K562 (cell line): ENCODE measurements around the gene LIN28A. TPM values are rescaled to one million over a fixed set of nuclear protein-coding genes. Genes with fewer than 3 reads are reported as not detected.
A peak's percentile ranks its signal among the peaks of the same experiment; 100 is the strongest.

Source experiments
- HNRNPH1 ChIP-seq: fragments of 200-400 bp; formaldehyde crosslinking; optimal IDR thresholded peaks from 2 replicates; pipeline ENCODE3; 2017; ENCODE audit warnings: low read depth, mild to moderate bottlenecking, low read length, moderate library complexity
- IRF2 ChIP-seq: sonication (generic); formaldehyde crosslinking; IDR thresholded peaks from 2 replicates; pipeline ENCODE4 v1.8.1; 2022; ENCODE audit warnings: mild to moderate bottlenecking, missing genetic modification reagents
- KAT2B ChIP-seq: IDR thresholded peaks from one replicate; pipeline ENCODE4 v1.6.1; 2012; ENCODE audit warnings: low read depth, mild to moderate bottlenecking, control low read depth, inconsistent platforms, low read length, moderate library complexity
- NFE2L1 ChIP-seq: fragments of 450-650 bp; IDR thresholded peaks from 2 replicates; pipeline ENCODE4 v1.6.1; 2016; ENCODE audit warnings: missing genetic modification characterization, low read depth, mild to moderate bottlenecking, missing compliant biosample characterization, moderate library complexity, borderline replicate concordance
- SLC30A9 ChIP-seq: fragments of 250-450 bp; sonication (Bioruptor Pico); IDR thresholded peaks from 2 replicates; pipeline ENCODE4 v1.8.0; 2022; ENCODE audit warnings: mild to moderate bottlenecking, moderate library complexity
- TAF15 ChIP-seq: fragments of 200-400 bp; formaldehyde crosslinking; IDR thresholded peaks from 2 replicates; pipeline ENCODE4 v1.6.1; 2017; ENCODE audit warnings: mild to moderate bottlenecking, low read depth, low read length, moderate library complexity
- TSC22D4 ChIP-seq: fragments of 450-650 bp; IDR thresholded peaks from 2 replicates; pipeline ENCODE4 v1.6.1; 2016; ENCODE audit warnings: missing genetic modification characterization, missing biosample characterization, control low read depth
- VEZF1 ChIP-seq: fragments of 200-800 bp; sonication (Bioruptor generic); IDR thresholded peaks from 2 replicates; pipeline ENCODE4 v1.6.1; 2017; ENCODE audit warnings: missing genetic modification characterization, missing compliant biosample characterization
- YBX1 ChIP-seq: fragments of 450-650 bp; IDR thresholded peaks from 2 replicates; pipeline ENCODE4 v1.7.1; 2016; ENCODE audit warnings: mild to moderate bottlenecking
- ZFP1 ChIP-seq: fragments of 450-650 bp; formaldehyde crosslinking; IDR thresholded peaks from 2 replicates; pipeline ENCODE4 v1.4.0; 2020; ENCODE audit warnings: mild to moderate bottlenecking, mixed read lengths
- ZNF134 ChIP-seq: fragments of 250-450 bp; sonication (Bioruptor Pico); conservative IDR thresholded peaks from 2 replicates; pipeline ENCODE4 v1.4.0; 2020
- ZNF197 ChIP-seq: fragments of 200-800 bp; sonication (Bioruptor generic); IDR thresholded peaks from 2 replicates; pipeline ENCODE4 v1.6.1; 2016; ENCODE audit warnings: low read depth, missing genetic modification characterization, missing compliant biosample characterization
- ZNF3 ChIP-seq: fragments of 250-450 bp; sonication (Bioruptor Pico); IDR thresholded peaks from 2 replicates; pipeline ENCODE4 v1.5.0; 2021; ENCODE audit warnings: mild to moderate bottlenecking, moderate library complexity
- polyA plus RNA-seq, 8 experiments: library from polyadenylated mRNA; depleted of rRNA in 4 of 8; stranded (reverse) in 5 of 8; unstranded in 3 of 8; fragments of >200 nt; fragmentation: Nextera tagmentation in 2 of 8; fragmentation: Illumina TruSeq in 1 of 8; extraction: Ambion mirVana in 2 of 8; extraction: Trizol in 1 of 8; gene quantifications; 2 replicates each; pipeline versions ENCODE4 v1.2.1 to v1.2.3, GENCODE V29; 2011 to 2014; ENCODE audit warnings: inconsistent platforms in 1 of 8, missing spikeins in 1 of 8
- total RNA-seq, 7 experiments: library from RNA; depleted of rRNA in 6 of 7; stranded (reverse); fragments of >200 nt in 6 of 7; fragmentation: Illumina TruSeq in 2 of 7; extraction: Trizol in 2 of 7; gene quantifications; 2 replicates each; pipeline versions ENCODE4 v1.2.1 to v1.2.3, GENCODE V29; 2011 to 2021; ENCODE audit warnings: low replicate concordance in 1 of 7
- TF ChIP-seq, protein P1 (sequence below): fragments of 450-650 bp; IDR thresholded peaks from 2 replicates; pipeline ENCODE4 v1.6.1; 2017; ENCODE audit warnings: antibody characterized with exemption, mild to moderate bottlenecking
- TF ChIP-seq, protein P2 (sequence below): fragments of 250-450 bp; sonication (Bioruptor Pico); IDR thresholded peaks from 2 replicates; pipeline ENCODE4 v1.9.0; 2021; ENCODE audit warnings: mild to moderate bottlenecking, inconsistent platforms
- TF ChIP-seq, protein P3 (sequence below), 2 experiments: IDR thresholded peaks in 1 of 2; conservative IDR thresholded peaks in 1 of 2; 2 replicates each; pipeline ENCODE4 v1.6.1; 2016; ENCODE audit warnings: low read depth in 2 of 2, mild to moderate bottlenecking in 1 of 2, missing compliant biosample characterization in 1 of 2, missing genetic modification characterization in 1 of 2, moderate library complexity in 1 of 2

LIN28A gene
- total and polyA plus RNA-seq, 9 of the 15 experiments (the other 6 are each of a cell fraction or from before 2014, with no cell fraction given) = 0.80 to 5.4 (median 3.9) TPM

DNA sequence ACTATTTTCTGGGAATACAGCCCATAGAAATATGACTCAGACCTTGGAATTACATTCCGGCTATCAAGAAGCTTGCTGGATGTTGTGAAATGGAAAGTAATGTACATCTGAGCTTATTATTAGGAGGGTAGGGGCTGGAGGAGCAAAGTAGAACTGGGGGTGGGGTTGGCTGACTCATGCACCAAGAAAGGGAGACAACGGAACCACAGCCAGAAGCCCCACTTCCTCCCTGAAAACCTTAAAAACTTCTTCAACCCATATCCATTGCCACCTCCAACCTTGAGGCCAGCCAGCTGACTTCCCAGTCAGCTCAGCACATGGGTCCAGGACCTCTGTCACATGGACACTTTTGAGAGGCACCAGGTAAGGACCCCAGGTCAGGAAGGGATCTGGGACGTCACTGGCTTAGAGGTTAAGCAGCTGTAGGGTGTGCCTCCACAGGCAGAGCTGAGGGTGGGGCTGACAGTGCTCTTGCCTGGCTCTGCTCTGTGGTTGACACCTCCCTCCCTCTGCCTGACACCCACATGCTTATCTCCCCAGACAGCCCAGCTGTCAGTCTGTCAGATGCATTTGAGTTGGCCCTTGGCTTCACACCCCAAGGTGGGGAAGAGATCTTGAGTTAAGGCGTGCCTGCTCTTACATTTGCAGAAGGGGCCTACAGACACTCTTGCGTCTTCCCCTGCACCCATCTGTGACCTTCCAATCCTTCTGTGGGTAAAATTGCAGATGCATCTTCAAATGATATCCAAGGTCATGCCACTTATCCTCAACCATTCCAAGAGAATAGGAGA, 32.3 kb upstream of the LIN28A start (continued):
- peak; percentile 93 for TF ChIP-seq VEZF1
- no peak for TF ChIP-seq TSC22D4 (tag)
- TF ChIP-seq ZFP1 = 0 out of 2 replicates have a peak, but pooled peaks have one; percentile 5
- TF ChIP-seq TAF15 = no peak
- TF ChIP-seq ZNF134 (CRISPR knock-in tag) = peak; percentile 23; the same call in 1 of the 2 replicates
- TF ChIP-seq ZNF3 (CRISPR knock-in tag) = no peak
- no peak for TF ChIP-seq NFE2L1
- TF ChIP-seq, protein P1, sequence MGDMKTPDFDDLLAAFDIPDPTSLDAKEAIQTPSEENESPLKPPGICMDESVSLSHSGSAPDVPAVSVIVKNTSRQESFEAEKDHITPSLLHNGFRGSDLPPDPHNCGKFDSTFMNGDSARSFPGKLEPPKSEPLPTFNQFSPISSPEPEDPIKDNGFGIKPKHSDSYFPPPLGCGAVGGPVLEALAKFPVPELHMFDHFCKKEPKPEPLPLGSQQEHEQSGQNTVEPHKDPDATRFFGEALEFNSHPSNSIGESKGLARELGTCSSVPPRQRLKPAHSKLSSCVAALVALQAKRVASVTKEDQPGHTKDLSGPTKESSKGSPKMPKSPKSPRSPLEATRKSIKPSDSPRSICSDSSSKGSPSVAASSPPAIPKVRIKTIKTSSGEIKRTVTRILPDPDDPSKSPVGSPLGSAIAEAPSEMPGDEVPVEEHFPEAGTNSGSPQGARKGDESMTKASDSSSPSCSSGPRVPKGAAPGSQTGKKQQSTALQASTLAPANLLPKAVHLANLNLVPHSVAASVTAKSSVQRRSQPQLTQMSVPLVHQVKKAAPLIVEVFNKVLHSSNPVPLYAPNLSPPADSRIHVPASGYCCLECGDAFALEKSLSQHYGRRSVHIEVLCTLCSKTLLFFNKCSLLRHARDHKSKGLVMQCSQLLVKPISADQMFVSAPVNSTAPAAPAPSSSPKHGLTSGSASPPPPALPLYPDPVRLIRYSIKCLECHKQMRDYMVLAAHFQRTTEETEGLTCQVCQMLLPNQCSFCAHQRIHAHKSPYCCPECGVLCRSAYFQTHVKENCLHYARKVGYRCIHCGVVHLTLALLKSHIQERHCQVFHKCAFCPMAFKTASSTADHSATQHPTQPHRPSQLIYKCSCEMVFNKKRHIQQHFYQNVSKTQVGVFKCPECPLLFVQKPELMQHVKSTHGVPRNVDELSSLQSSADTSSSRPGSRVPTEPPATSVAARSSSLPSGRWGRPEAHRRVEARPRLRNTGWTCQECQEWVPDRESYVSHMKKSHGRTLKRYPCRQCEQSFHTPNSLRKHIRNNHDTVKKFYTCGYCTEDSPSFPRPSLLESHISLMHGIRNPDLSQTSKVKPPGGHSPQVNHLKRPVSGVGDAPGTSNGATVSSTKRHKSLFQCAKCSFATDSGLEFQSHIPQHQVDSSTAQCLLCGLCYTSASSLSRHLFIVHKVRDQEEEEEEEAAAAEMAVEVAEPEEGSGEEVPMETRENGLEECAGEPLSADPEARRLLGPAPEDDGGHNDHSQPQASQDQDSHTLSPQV = peak; percentile 69
- TF ChIP-seq, protein P2, sequence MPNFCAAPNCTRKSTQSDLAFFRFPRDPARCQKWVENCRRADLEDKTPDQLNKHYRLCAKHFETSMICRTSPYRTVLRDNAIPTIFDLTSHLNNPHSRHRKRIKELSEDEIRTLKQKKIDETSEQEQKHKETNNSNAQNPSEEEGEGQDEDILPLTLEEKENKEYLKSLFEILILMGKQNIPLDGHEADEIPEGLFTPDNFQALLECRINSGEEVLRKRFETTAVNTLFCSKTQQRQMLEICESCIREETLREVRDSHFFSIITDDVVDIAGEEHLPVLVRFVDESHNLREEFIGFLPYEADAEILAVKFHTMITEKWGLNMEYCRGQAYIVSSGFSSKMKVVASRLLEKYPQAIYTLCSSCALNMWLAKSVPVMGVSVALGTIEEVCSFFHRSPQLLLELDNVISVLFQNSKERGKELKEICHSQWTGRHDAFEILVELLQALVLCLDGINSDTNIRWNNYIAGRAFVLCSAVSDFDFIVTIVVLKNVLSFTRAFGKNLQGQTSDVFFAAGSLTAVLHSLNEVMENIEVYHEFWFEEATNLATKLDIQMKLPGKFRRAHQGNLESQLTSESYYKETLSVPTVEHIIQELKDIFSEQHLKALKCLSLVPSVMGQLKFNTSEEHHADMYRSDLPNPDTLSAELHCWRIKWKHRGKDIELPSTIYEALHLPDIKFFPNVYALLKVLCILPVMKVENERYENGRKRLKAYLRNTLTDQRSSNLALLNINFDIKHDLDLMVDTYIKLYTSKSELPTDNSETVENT (CRISPR knock-in tag) = no peak
- no peak for TF ChIP-seq KAT2B
- no peak for TF ChIP-seq YBX1
- no peak for TF ChIP-seq HNRNPH1
- TF ChIP-seq SLC30A9 (CRISPR knock-in tag) = no peak
- peak; percentile 80 for TF ChIP-seq ZNF197 (CRISPR knock-in tag)
- TF ChIP-seq, protein P3, sequence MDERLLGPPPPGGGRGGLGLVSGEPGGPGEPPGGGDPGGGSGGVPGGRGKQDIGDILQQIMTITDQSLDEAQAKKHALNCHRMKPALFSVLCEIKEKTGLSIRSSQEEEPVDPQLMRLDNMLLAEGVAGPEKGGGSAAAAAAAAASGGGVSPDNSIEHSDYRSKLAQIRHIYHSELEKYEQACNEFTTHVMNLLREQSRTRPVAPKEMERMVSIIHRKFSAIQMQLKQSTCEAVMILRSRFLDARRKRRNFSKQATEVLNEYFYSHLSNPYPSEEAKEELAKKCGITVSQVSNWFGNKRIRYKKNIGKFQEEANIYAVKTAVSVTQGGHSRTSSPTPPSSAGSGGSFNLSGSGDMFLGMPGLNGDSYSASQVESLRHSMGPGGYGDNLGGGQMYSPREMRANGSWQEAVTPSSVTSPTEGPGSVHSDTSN (CRISPR knock-in tag; IDR thresholded peaks at IDR 0.05; ENCODE audit: low read depth) = peak; percentile 97
- TF ChIP-seq, protein P3 (tag; conservative IDR thresholded peaks at IDR 0.05; ENCODE audit: low read depth) = peak; percentile 98
- no peak for TF ChIP-seq IRF2 (CRISPR knock-in tag)
